GM12892 (cell line): Measurements from ENCODE around the gene KLF7.

Experiments used
- POLR2AphosphoS5 ChIP-seq: IDR thresholded peaks from 2 replicates; pipeline ENCODE4 v1.6.1; 2011; ENCODE audit warnings: low read depth, low read length, control low read depth
- TAF1 ChIP-seq: IDR thresholded peaks from 2 replicates; pipeline ENCODE4 v1.6.1; 2011; ENCODE audit warnings: low read depth, mild to moderate bottlenecking, control low read depth, low read length, borderline replicate concordance

DNA sequence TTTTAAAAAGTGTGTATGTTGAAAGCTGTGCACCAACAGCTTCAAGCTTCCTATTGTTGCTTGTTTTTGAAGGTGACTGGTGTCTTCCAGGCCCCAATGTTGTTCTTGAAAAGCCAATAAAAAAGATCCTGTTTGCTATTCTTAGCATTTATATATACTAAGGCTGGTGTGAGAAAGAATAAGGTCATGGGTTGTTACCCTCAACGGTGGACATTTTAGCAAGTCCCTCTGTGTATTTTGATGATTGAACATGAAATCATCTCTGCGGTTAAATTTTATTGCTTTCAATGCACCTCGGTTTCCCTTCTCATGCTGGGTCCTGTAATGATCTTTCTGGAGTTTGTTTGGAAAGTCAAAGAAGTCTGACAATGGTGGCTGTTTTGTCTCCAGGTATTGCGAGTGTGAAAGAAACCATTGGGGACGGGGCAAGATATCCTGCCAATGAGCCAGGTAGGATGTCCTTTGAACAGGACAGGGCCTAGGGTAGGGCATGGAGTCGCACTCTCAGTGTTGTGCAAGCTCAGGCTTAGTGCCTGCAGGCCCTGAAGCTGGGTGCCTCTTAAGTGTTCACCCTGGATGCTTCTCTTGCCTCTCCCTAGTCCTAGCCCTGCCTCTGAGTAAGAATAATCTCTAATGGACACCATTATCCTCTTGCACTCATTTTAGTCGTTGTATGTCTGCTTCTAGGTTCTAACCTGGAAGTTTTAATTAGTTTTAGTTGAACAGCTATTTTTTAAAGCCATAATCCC is 16.0 kb upstream of the KLF7 start:
- TF ChIP-seq POLR2AphosphoS5 = no peak
- no peak for TF ChIP-seq TAF1
